Kidney epithelial cell (primary cell): ENCODE measurements around the gene SLC44A2. TPM values are rescaled to one million over a fixed set of nuclear protein-coding genes. Genes with fewer than 3 reads are reported as not detected.

Experiments used
- DNase-seq: peaks from one replicate; pipeline ENCODE4 v3.0.0-alpha.2; 2010; ENCODE audit warnings: low read depth
- H3K27me3 ChIP-seq: 2 replicates; pipeline ENCODE4 v1.6.0; 2011; ENCODE audit warnings: low read length; ENCODE audit not compliant: control insufficient read depth, insufficient read depth
- H3K36me3 ChIP-seq: 2 replicates; pipeline ENCODE4 v1.5.1; 2011; ENCODE audit warnings: low read length; ENCODE audit not compliant: control insufficient read depth, insufficient read depth
- H3K4me3 ChIP-seq: 2 replicates; pipeline ENCODE4 v1.5.1; 2011; ENCODE audit warnings: low read depth, mild to moderate bottlenecking, control low read depth, low read length
- CTCF ChIP-seq: IDR thresholded peaks from 2 replicates; pipeline ENCODE4 v1.5.1; 2011; ENCODE audit warnings: mild to moderate bottlenecking, moderate library complexity, low read length, control low read depth, inconsistent platforms; ENCODE audit not compliant: insufficient read depth, poor library complexity, severe bottlenecking
- total RNA-seq: library from RNA; depleted of rRNA; stranded (reverse); fragments of >200 nt; gene quantifications from 2 replicates; pipeline ENCODE4 v1.2.3, GENCODE V29; 2015

SLC44A2 gene
- 88.5 and 97.1 TPM in 2 replicates for total RNA-seq

GRCh38 chr19:10625003-10625761 is at the start of gene SLC44A2:
Gene SLC44A2 (plus strand): TSS chr19:10625553. CDS start chr19:10625634, 81 bp downstream.
- no peak for DNase-seq
- no peak for TF ChIP-seq CTCF
- H3K4me3 ChIP-seq: peak within 1 kb of the TSS; percentile 65
- H3K36me3 ChIP-seq: no peaks in the 10 kb centered on the region
- no peaks in the 10 kb centered on the region for H3K27me3 ChIP-seq

GRCh38 chr19:10577951-10578350 is 47.4 kb upstream of the SLC44A2 start:
- H3K27me3 ChIP-seq: no peaks in the 10 kb centered on the region
- no peak overlapping the region for H3K4me3 ChIP-seq
- H3K36me3 ChIP-seq: no peaks in the 10 kb centered on the region
- no peak for TF ChIP-seq CTCF
- no peak for DNase-seq

GRCh38 chr19:10580979-10581631 is 44.2 kb upstream of the SLC44A2 start:
- Histone ChIP-seq H3K27me3 (no peaks in the 10 kb centered on the region), H3K4me3 (no peak overlapping the region), H3K36me3 (no peaks in the 10 kb centered on the region)
- peak; percentile 99 for TF ChIP-seq CTCF
- peak; percentile 58 for DNase-seq

GRCh38 chr19:10582091-10582490 is 43.3 kb upstream of the SLC44A2 start:
- H3K36me3 ChIP-seq: no peaks in the 10 kb centered on the region
- DNase-seq: no peak
- peaks cover 8% of the 10 kb centered on the region for H3K27me3 ChIP-seq
- H3K4me3 ChIP-seq: no peak overlapping the region
- no peak for TF ChIP-seq CTCF

- no peak for DNase-seq
- TF ChIP-seq CTCF: no peak
- Histone ChIP-seq H3K36me3 (no peaks in the 10 kb centered on the region), H3K27me3 (peaks cover 13% of the 10 kb centered on the region), H3K4me3 (no peak overlapping the region)
These were observed 42.1 kb upstream of the SLC44A2 start for GRCh38 chr19:10583036-10583776.
